ENCODE data around the gene PGAM2.

The PGAM2 gene

DNA sequence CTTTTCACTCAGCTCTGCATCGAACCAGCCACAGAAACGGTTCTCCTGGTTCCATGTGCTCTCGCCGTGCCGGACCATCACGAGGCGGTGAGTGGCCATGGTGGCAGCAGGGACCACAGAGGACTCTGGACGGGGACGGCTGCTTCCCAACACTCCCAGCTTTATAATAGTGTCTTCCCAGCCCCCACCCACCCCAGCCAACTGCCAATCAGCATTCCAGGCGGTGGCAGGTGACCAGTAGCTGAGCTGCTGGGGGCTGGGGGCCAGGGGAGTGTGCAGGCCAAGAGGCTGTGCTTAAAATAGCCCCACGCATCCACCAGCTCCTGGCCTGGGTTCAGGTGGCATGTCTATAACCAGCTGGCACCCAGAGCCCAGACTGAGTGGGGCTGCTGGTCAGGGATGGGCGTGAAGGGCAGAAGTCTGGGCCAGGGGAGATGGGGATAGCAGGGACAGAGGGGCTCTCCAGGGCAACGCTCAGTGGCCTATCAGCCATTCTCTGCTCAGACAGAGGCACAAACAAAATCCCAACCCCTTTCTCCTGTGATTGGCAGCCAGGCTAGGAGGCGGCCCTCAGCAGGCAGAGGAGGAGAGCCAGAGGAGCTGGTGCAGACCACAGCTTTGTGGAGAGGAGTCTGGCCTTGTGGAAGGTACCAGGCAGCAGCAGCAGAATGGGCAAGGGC lies at the start of gene PGAM2:
Gene PGAM2 (minus strand): TSS at position 137 of the 680 bp plus-strand sequence. CDS start 38 bp downstream, at position 99.
- no peak for DNase-seq (ENCODE audit: low read depth)

- DNase-seq (ENCODE audit: low read depth) = no peak
Measured at GRCh38 chr7:44114586-44115310, 49.4 kb upstream of the PGAM2 start.

GRCh38 chr7:44113764-44114354 lies 48.5 kb upstream of the PGAM2 start:
- no peak for DNase-seq (ENCODE audit: low read depth)

GRCh38 chr7:44112997-44113763 lies 47.8 kb upstream of the PGAM2 start:
- DNase-seq (ENCODE audit: low read depth) = no peak

DNA sequence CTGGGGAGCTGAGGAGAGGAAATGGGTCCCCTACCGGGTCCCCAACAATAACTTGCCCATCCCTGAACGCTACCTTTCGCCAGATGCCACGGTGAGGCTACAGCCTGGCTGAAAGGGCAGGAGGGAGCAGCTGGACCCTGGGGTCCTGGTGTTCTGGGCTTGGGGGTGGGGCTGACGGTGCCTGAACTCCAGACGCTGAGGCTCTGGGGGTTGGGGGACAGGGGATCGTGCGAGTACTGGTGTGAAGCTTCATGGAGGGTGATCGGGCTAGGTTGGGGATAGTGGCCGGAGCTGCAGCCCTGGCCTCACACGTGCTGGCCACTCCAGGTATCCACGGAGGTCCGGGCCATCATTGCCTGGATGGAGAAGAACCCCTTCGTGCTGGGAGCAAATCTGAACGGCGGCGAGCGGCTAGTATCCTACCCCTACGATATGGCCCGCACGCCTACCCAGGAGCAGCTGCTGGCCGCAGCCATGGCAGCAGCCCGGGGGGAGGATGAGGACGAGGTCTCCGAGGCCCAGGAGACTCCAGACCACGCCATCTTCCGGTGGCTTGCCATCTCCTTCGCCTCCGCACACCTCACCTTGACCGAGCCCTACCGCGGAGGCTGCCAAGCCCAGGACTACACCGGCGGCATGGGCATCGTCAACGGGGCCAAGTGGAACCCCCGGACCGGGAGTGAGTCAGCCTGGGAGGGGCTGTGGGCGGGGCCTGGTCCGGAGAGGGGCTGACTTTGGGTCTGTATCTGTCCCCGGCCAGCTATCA lies 47.0 kb upstream of the PGAM2 start:
- DNase-seq (ENCODE audit: low read depth) = no peak

- no peak for DNase-seq (ENCODE audit: low read depth)
Measured at GRCh38 chr7:44111761-44112160, 46.4 kb upstream of the PGAM2 start.

- DNase-seq (ENCODE audit: low read depth) = no peak
Measured at GRCh38 chr7:44110719-44111635, 45.6 kb upstream of the PGAM2 start.

GRCh38 chr7:44109991-44110390 lies 44.6 kb upstream of the PGAM2 start:
- no peak for DNase-seq (ENCODE audit: low read depth)

- no peak for DNase-seq (ENCODE audit: low read depth)
Measured at GRCh38 chr7:44108768-44109750, 43.7 kb upstream of the PGAM2 start.

DNA sequence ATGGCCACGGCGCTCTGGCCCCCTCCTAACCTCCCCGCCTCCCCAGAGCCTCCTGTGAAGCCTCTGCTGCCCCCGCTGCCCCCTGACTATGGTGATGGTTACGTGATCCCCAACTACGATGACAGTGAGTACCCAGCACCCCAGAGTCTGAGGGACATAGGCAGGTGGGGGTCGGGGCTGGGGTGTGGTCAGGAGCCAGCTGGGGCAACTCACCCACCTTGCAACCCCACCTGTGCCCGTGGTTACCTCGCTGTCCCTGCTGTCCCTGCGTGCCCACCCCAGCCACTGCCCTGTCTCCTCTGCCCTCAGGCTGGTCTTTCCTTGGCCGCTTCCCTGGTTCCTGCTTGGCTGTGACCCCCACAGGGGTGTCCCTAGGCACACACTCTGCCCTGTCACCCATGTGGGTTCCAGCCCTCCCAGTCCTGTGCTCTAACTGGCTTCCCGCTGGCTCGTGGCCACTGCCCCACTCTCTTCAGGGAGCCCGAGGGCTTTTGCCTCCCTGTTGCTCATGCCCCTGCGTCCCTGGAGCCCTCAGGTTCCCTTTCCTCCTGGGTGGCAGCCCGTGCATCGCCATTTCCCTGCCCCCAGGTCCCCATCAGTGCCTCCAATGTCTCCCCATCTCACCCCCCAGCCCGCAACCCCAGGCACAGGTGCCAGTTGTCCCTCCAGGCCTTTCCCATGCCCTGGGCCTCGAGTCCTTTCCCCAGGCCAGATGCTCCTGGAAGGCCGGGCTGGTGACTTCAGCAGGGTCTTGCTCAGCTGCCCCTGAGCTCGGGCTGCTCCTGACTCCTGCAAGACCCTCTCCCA lies 42.8 kb upstream of the PGAM2 start:
- DNase-seq (ENCODE audit: low read depth) = no peak

GRCh38 chr7:44107116-44107960 lies 42.0 kb upstream of the PGAM2 start:
- DNase-seq (ENCODE audit: low read depth) = no peak

DNA sequence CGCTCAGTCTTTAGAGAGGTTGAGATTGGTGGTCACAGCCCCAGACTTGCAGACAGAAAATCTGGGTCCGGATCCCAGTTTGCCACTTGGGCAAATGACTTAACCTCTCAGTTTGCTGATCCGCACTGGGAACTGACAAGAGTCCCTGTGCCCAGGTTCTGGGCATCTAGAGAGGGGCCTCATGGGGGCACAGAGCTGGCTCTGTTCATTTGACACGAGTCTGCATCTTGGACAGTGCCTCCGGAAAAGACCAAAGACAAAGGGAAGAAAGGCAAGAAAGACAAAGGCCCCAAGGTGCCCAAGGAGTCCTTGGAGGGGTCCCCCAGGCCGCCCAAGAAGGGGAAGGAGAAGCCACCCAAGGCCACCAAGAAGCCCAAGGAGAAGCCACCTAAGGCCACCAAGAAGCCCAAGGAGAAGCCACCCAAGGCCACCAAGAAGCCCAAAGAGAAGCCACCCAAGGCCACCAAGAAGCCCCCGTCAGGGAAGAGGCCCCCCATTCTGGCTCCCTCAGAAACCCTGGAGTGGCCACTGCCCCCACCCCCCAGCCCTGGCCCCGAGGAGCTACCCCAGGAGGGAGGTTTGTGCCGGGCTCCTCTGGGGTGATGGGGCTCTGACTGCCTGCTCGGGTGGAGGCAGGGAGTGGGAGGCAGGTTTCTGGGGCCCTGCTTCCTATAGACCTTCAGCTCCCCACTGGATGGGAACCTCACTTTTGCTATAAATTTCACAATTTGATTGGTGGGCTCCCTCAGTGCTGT lies 41.1 kb upstream of the PGAM2 start:
- no peak for DNase-seq (ENCODE audit: low read depth)

GRCh38 chr7:44105832-44106231 lies 40.5 kb upstream of the PGAM2 start:
- DNase-seq (ENCODE audit: low read depth) = no peak

- DNase-seq (ENCODE audit: low read depth) = no peak
Measured at GRCh38 chr7:44104860-44105771, 39.7 kb upstream of the PGAM2 start.

DNA sequence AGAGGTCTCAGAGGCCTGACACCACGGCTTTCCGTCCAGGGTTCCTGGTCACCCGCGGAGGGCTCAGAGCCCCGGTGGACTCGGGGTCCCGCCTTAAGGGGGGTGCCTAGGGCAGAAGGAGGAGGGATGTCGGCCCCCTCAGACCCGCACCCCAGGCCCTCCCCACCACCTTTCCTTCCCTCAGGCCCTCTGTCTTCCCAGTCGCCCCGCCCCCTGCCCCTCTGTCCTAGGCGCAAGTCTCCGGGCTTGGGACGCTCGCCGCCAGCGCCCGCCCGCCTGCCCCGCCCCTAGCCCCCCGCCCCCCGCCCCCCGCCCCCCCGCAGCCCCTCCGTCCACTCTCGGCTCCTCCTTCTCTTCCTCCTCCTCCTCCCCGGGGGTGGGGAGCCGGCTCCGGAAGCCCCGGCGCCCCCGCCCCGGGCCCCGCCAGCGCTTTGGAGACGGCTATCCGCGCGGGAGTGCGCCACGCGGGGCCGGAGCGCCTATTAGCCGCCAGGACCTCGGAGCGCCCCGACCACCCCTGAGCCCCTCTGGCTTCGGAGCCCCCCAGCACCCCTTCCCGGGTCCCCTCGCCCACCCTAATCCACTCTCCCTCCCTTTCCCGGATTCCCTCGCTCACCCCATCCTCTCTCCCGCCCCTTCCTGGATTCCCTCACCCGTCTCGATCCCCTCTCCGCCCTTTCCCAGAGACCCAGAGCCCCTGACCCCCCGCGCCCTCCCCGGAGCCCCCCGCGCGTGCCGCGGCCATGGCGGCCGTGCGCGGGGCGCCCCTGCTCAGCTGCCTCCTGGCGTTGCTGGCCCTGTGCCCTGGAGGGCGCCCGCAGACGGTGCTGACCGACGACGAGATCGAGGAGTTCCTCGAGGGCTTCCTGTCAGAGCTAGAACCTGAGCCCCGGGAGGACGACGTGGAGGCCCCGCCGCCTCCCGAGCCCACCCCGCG lies 38.8 kb upstream of the PGAM2 start, which contains the start of gene AEBP1:
Gene AEBP1 (plus strand): TSS at position 423 of the 937 bp plus-strand sequence. CDS start 321 bp downstream, at position 744.
- peak; percentile 44 for DNase-seq (ENCODE audit: low read depth)

All from stimulated activated CD4-positive, alpha-beta T cell treated with anti-CD3 and anti-CD28 coated beads, Interleukin-2, amount 100 ng/mL, for 4 hours (primary cell).